Right lobe of liver (tissue), 4 donors: ENCODE data around the gene P2RY6.

Experiments
- POLR2A ChIP-seq: fragments of 450-650 bp; IDR thresholded peaks from one replicate; pipeline ENCODE4 v1.6.1; 2017; ENCODE audit warnings: antibody characterized with exemption, mild to moderate bottlenecking
- TF ChIP-seq, protein P1 (sequence below), 4 donors: fragments of 200-600 bp in 3 of 4; fragments of 450-650 bp in 1 of 4; IDR thresholded peaks; one replicate each; pipeline versions ENCODE4 v1.5.1 to v1.8.0; 2016 to 2022; ENCODE audit warnings: antibody characterized with exemption in 4 of 4, mild to moderate bottlenecking in 2 of 4
- donor health status: DM: no; HTN: no; CAD: no.
- donor health status: DM: no; HTN: no; CAD: no.
- donor health status: DM: no; HTN: yes; CAD: no.

DNA sequence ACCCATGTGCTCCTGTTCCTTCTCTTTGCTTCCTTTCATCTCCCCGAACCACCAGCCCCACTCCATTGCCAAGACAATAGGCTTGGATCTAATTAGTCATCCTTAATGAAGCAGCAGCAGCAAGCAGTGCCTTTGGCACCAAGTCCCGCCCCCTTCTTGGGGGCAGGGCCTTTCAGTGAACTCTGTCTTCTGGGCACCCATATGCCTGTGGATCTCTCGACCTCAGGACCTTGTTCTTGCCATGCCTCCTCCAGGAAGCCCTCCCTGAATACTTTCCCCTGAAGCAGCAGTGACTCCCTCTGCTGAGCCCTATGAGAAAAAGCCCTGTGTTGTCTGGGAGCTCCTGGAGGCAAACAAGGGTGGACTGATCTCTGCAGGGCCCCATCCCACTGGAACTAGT is 68.0 kb downstream of the P2RY6 start:
- TF ChIP-seq, protein P1, sequence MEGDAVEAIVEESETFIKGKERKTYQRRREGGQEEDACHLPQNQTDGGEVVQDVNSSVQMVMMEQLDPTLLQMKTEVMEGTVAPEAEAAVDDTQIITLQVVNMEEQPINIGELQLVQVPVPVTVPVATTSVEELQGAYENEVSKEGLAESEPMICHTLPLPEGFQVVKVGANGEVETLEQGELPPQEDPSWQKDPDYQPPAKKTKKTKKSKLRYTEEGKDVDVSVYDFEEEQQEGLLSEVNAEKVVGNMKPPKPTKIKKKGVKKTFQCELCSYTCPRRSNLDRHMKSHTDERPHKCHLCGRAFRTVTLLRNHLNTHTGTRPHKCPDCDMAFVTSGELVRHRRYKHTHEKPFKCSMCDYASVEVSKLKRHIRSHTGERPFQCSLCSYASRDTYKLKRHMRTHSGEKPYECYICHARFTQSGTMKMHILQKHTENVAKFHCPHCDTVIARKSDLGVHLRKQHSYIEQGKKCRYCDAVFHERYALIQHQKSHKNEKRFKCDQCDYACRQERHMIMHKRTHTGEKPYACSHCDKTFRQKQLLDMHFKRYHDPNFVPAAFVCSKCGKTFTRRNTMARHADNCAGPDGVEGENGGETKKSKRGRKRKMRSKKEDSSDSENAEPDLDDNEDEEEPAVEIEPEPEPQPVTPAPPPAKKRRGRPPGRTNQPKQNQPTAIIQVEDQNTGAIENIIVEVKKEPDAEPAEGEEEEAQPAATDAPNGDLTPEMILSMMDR (IDR thresholded peaks at IDR 0.05) = no peak
- TF ChIP-seq POLR2A = no peak
